WI38 (cell line): ENCODE data around the gene RANBP17.

Source experiments
- H3K4me3 ChIP-seq: 2 replicates; pipeline ENCODE4 v1.5.1; 2011; ENCODE audit warnings: low read depth, mild to moderate bottlenecking, control low read depth, low read length
- CTCF ChIP-seq: IDR thresholded peaks from 2 replicates; pipeline ENCODE4 v1.5.1; 2012; ENCODE audit warnings: low read depth, mild to moderate bottlenecking, control low read depth, low read length

Gene RANBP17

GRCh38 chr5:171299228-171299627 lies 437.4 kb downstream of the RANBP17 start:
- TF ChIP-seq CTCF = no peak
- no peak overlapping the region for H3K4me3 ChIP-seq

GRCh38 chr5:171299851-171300250 lies 438.0 kb downstream of the RANBP17 start:
- no peak overlapping the region for H3K4me3 ChIP-seq
- no peak for TF ChIP-seq CTCF

GRCh38 chr5:171300358-171300757 lies 438.5 kb downstream of the RANBP17 start:
- TF ChIP-seq CTCF = no peak
- H3K4me3 ChIP-seq = no peak overlapping the region

- TF ChIP-seq CTCF = no peak
- no peak overlapping the region for H3K4me3 ChIP-seq
Observed at GRCh38 chr5:171306166-171306565, 444.3 kb downstream of the RANBP17 start.

GRCh38 chr5:171306781-171307591 lies 445.2 kb downstream of the RANBP17 start:
- no peak for TF ChIP-seq CTCF
- no peak overlapping the region for H3K4me3 ChIP-seq

GRCh38 chr5:171307789-171308452 lies 446.1 kb downstream of the RANBP17 start:
- no peak overlapping the region for H3K4me3 ChIP-seq
- TF ChIP-seq CTCF = no peak
